SK-N-SH (cell line): ENCODE results near the gene PPM1E.

Experiments used
- CTCF ChIP-seq: fragments of 200-600 bp; sonication (generic); IDR thresholded peaks from 2 replicates; pipeline ENCODE4 v1.6.1; 2017; ENCODE audit warnings: antibody characterized with exemption, mild to moderate bottlenecking, moderate library complexity
- EP300 ChIP-seq, 2 experiments: IDR thresholded peaks; 2 replicates each; pipeline versions ENCODE4 v1.4.0 to v1.6.1; 2012; ENCODE audit warnings: borderline replicate concordance in 1 of 2, low read depth in 1 of 2, low read length in 1 of 2
- FOXM1 ChIP-seq: IDR thresholded peaks from 2 replicates; pipeline ENCODE4 v1.4.0; 2012; ENCODE audit warnings: low read depth, mild to moderate bottlenecking
- GABPA ChIP-seq: IDR thresholded peaks from 2 replicates; pipeline ENCODE4 v1.4.0; 2012; ENCODE audit warnings: low read depth, mild to moderate bottlenecking
- MAX ChIP-seq: IDR thresholded peaks from 2 replicates; pipeline ENCODE4 v1.4.0; 2012; ENCODE audit warnings: low read depth
- MEF2A ChIP-seq: IDR thresholded peaks from 2 replicates; pipeline ENCODE4 v1.4.0; 2012; ENCODE audit warnings: low read depth, borderline replicate concordance
- POLR2AphosphoS5 ChIP-seq: IDR thresholded peaks from 2 replicates; pipeline ENCODE4 v1.6.1; 2012; ENCODE audit warnings: low read depth, low read length
- RAD21 ChIP-seq: IDR thresholded peaks from 2 replicates; pipeline ENCODE4 v1.6.1; 2012; ENCODE audit warnings: mild to moderate bottlenecking, low read length
- RCOR1 ChIP-seq: fragments of 150-350 bp; IDR thresholded peaks from 2 replicates; pipeline ENCODE4 v1.6.1; 2017; ENCODE audit warnings: antibody characterized with exemption, low read length
- REST ChIP-seq: IDR thresholded peaks from 2 replicates; pipeline ENCODE4 v1.6.1; 2012; ENCODE audit warnings: mild to moderate bottlenecking, low read depth, low read length, moderate library complexity
- SMC3 ChIP-seq: IDR thresholded peaks from 2 replicates; pipeline ENCODE4 v1.6.1; 2012; ENCODE audit warnings: low read depth, low read length, improper control_type of control experiment
- USF1 ChIP-seq: IDR thresholded peaks from 2 replicates; pipeline ENCODE4 v1.4.0; 2012; ENCODE audit warnings: low read depth, borderline replicate concordance
- YY1 ChIP-seq: IDR thresholded peaks from 2 replicates; pipeline ENCODE4 v1.4.0; 2012; ENCODE audit warnings: low read depth, mild to moderate bottlenecking

- no peak for TF ChIP-seq RAD21
- TF ChIP-seq CTCF, result no peak
- no peak for TF ChIP-seq REST
- TF ChIP-seq MAX, result no peak
- no peak for TF ChIP-seq EP300 (IDR thresholded peaks at IDR 0.05; ENCODE audit: borderline replicate concordance in 1 of 2, low read depth in 1 of 2, low read length in 1 of 2)
- no peak for TF ChIP-seq POLR2AphosphoS5
- no peak for TF ChIP-seq YY1
- TF ChIP-seq FOXM1, result no peak
- TF ChIP-seq RCOR1, result no peak
- no peak for TF ChIP-seq MEF2A
- no peak for TF ChIP-seq SMC3
- no peak for TF ChIP-seq USF1
- TF ChIP-seq GABPA, result no peak
Measured at GRCh38 chr17:58936295-58936694, 180.6 kb downstream of the PPM1E start.
